ENCODE results near the gene INSC.

- no peak for TF ChIP-seq EZH2 (IDR thresholded peaks at IDR 0.05; ENCODE audit: borderline replicate concordance, low read length)
- TF ChIP-seq CTCF (IDR thresholded peaks at IDR 0.05; ENCODE audit: low read length): no peak
Measured at GRCh38 chr11:15143855-15144254, 29.1 kb downstream of the INSC start.

Measured in OCI-LY1 (cell line).